Measurements from ENCODE around the gene DNM2. TPM values are rescaled to one million over a fixed set of nuclear protein-coding genes. Genes with fewer than 3 reads are reported as not detected.

Gene DNM2
- total and polyA plus RNA-seq, 10 of the 15 experiments (the other 5 are each of a cell fraction or from before 2014, with no cell fraction given): 1.2 to 146 (median 68.9) TPM

DNA sequence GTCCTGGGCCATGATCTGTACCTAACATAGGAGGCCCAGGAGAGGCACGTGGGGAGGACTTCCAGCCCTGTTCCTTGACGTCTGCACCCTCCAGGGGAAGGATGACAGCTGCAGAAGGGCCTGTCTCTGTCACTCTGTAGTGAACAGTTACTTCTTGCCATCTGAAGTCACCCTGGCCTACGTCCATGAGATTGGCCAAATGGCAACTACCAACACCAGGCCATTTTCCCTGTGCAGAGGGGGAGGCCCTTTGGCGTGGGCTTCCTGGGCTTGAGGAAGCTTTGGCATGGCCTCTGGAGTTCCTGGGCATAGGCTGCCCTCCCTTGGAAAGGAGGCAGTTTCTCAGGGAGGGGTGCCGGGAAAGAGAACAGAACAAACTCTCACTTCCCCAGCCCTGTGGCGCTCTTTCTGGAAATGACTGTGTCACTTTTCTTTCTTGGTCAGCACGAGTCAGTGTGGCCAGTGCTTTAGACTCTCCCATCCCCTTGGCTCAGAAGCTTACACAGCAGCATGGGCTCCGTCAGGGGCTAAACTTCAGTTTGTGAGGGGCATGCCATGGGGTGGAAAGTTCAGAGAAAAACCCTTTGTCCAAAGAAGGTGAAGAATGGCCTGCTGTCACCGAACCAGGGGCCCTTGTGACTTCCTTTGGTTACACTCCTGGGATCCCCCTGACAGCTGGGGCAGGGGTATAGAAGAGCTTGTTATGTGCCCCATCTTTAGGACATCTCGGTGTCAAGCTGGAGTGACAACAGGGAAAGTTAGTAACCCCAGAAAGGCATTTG, 158.8 kb downstream of the DNM2 start (continued):
- TF ChIP-seq ZNF274 (IDR thresholded peaks at IDR 0.05; ENCODE audit: insufficient read depth, insufficient read length): no peak
- no peak for TF ChIP-seq STAT3 (IDR thresholded peaks at IDR 0.05; ENCODE audit: low read depth, low read length)
- no peak for TF ChIP-seq NFYA (IDR thresholded peaks at IDR 0.05; ENCODE audit: borderline replicate concordance, low read depth, low read length)
- no peak for TF ChIP-seq ZNF384 (IDR thresholded peaks at IDR 0.05; ENCODE audit: borderline replicate concordance, low read depth, low read length)
- TF ChIP-seq SIN3A (IDR thresholded peaks at IDR 0.05; ENCODE audit: low read depth, low read length): no peak
- TF ChIP-seq HDAC2 (IDR thresholded peaks at IDR 0.05): 0 out of 2 replicates have a peak, but pooled peaks have one; percentile 29
- peak; percentile 95 for TF ChIP-seq JUND (IDR thresholded peaks at IDR 0.05; ENCODE audit: low read depth, low read length)
- TF ChIP-seq CBX5 (IDR thresholded peaks at IDR 0.05; ENCODE audit: low read depth): 0 out of 2 replicates have a peak, but pooled peaks have one; percentile 62
- TF ChIP-seq CBX3 (IDR thresholded peaks at IDR 0.05; ENCODE audit: borderline replicate concordance, low read depth): no peak
- TF ChIP-seq POLR2A (IDR thresholded peaks at IDR 0.05; ENCODE audit: low read depth, low read length): peak; percentile 64; the same call in 1 of the 2 replicates
- no peak for TF ChIP-seq CEBPB (IDR thresholded peaks at IDR 0.05; ENCODE audit: borderline replicate concordance in 1 of 2, low read depth in 2 of 2, low read length in 2 of 2)
- TF ChIP-seq ATF7 (IDR thresholded peaks at IDR 0.05; ENCODE audit: low read depth): peak; percentile 73
- TF ChIP-seq, protein P1, sequence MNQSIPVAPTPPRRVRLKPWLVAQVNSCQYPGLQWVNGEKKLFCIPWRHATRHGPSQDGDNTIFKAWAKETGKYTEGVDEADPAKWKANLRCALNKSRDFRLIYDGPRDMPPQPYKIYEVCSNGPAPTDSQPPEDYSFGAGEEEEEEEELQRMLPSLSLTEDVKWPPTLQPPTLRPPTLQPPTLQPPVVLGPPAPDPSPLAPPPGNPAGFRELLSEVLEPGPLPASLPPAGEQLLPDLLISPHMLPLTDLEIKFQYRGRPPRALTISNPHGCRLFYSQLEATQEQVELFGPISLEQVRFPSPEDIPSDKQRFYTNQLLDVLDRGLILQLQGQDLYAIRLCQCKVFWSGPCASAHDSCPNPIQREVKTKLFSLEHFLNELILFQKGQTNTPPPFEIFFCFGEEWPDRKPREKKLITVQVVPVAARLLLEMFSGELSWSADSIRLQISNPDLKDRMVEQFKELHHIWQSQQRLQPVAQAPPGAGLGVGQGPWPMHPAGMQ (IDR thresholded peaks at IDR 0.05; ENCODE audit: borderline replicate concordance): no peak
- TF ChIP-seq EED (IDR thresholded peaks at IDR 0.05; ENCODE audit: low read depth): peak; percentile 100
- no peak for TF ChIP-seq RFX5 (IDR thresholded peaks at IDR 0.05; ENCODE audit: low read depth, low read length)
- no peak for TF ChIP-seq TCF7 (IDR thresholded peaks at IDR 0.05; ENCODE audit: borderline replicate concordance)
- TF ChIP-seq, protein P2, sequence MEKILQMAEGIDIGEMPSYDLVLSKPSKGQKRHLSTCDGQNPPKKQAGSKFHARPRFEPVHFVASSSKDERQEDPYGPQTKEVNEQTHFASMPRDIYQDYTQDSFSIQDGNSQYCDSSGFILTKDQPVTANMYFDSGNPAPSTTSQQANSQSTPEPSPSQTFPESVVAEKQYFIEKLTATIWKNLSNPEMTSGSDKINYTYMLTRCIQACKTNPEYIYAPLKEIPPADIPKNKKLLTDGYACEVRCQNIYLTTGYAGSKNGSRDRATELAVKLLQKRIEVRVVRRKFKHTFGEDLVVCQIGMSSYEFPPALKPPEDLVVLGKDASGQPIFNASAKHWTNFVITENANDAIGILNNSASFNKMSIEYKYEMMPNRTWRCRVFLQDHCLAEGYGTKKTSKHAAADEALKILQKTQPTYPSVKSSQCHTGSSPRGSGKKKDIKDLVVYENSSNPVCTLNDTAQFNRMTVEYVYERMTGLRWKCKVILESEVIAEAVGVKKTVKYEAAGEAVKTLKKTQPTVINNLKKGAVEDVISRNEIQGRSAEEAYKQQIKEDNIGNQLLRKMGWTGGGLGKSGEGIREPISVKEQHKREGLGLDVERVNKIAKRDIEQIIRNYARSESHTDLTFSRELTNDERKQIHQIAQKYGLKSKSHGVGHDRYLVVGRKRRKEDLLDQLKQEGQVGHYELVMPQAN (conservative IDR thresholded peaks at IDR 0.05): peak; percentile 70
- no peak for TF ChIP-seq SREBF1 (IDR thresholded peaks at IDR 0.05; ENCODE audit: low read length)
- TF ChIP-seq, protein P3, sequence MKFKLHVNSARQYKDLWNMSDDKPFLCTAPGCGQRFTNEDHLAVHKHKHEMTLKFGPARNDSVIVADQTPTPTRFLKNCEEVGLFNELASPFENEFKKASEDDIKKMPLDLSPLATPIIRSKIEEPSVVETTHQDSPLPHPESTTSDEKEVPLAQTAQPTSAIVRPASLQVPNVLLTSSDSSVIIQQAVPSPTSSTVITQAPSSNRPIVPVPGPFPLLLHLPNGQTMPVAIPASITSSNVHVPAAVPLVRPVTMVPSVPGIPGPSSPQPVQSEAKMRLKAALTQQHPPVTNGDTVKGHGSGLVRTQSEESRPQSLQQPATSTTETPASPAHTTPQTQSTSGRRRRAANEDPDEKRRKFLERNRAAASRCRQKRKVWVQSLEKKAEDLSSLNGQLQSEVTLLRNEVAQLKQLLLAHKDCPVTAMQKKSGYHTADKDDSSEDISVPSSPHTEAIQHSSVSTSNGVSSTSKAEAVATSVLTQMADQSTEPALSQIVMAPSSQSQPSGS (IDR thresholded peaks at IDR 0.05; ENCODE audit: low read length): peak; percentile 69
- peak; percentile 73 for TF ChIP-seq CBFB (IDR thresholded peaks at IDR 0.05; ENCODE audit: low read depth)
- no peak for TF ChIP-seq CHD1 (IDR thresholded peaks at IDR 0.05; ENCODE audit: low read depth, low read length)
- TF ChIP-seq ZNF217 (IDR thresholded peaks at IDR 0.05): 0 out of 2 replicates have a peak, but pooled peaks have one; percentile 31
- peak; percentile 60 for TF ChIP-seq SP1 (IDR thresholded peaks at IDR 0.05; ENCODE audit: low read depth, low read length)
- TF ChIP-seq POU2F2 (IDR thresholded peaks at IDR 0.05; ENCODE audit: borderline replicate concordance, low read depth, low read length): 0 out of 3 replicates have a peak, but pooled peaks have one; percentile 58
- no peak for TF ChIP-seq FOS (IDR thresholded peaks at IDR 0.05; ENCODE audit: borderline replicate concordance, extremely low read depth, insufficient read length)
- no peak for TF ChIP-seq NR2C2 (IDR thresholded peaks at IDR 0.05; ENCODE audit: borderline replicate concordance, control insufficient read depth, insufficient read length, low read depth)
- TF ChIP-seq TCF12 (IDR thresholded peaks at IDR 0.05; ENCODE audit: low read depth, low read length): peak; percentile 55
- peak in 1 of 2 experiments; percentile 88; a peak in 2 of 4 replicates for TF ChIP-seq ETV6 (conservative IDR thresholded peaks at IDR 0.05 in 1 of 2, IDR thresholded peaks at IDR 0.05 in 1 of 2; ENCODE audit: borderline replicate concordance in 1 of 2, low read depth in 1 of 2)
